Sciatic nerve (tissue), 2 donors: ENCODE data around the gene NCKAP5. TPM values are rescaled to one million over a fixed set of nuclear protein-coding genes. Genes with fewer than 3 reads are reported as not detected.
"Not testable (repeated sequence)": the region's sequence is repeated elsewhere in the genome, so short reads cannot be mapped to it uniquely, and the experiment has no call there.

Source experiments
- ATAC-seq: fragments of 200-7000 bp; cut with Tn5 transposase; one replicate; pipeline ENCODE4 v1.9.1; 2020; ENCODE audit warnings: mild to moderate bottlenecking, moderate library complexity
- DNase-seq: peaks from one replicate; pipeline ENCODE4 v3.0.0-alpha.2; 2020; ENCODE audit warnings: low spot score
- intact Hi-C: fragments of 100-400 bp; cut with DNase I; formaldehyde crosslinking; loops from one replicate; pipeline ENCODE4 v1.14.2; 2022
- total RNA-seq: library from RNA; stranded (reverse); fragmentation: NEBNext Ultra II Directional; extraction: Animal tissue kit (Norgen Biotek cat#: 25700); gene quantifications from one replicate; pipeline ENCODE4 v1.2.1, GENCODE V29; 2021
- donor health status: DM: no; HTN: no; CAD: no.
- donor health status: DM: no; HTN: no; CAD: no.

Gene NCKAP5
- total RNA-seq, 1 donor from 2014 or later = 10.5 TPM

DNA sequence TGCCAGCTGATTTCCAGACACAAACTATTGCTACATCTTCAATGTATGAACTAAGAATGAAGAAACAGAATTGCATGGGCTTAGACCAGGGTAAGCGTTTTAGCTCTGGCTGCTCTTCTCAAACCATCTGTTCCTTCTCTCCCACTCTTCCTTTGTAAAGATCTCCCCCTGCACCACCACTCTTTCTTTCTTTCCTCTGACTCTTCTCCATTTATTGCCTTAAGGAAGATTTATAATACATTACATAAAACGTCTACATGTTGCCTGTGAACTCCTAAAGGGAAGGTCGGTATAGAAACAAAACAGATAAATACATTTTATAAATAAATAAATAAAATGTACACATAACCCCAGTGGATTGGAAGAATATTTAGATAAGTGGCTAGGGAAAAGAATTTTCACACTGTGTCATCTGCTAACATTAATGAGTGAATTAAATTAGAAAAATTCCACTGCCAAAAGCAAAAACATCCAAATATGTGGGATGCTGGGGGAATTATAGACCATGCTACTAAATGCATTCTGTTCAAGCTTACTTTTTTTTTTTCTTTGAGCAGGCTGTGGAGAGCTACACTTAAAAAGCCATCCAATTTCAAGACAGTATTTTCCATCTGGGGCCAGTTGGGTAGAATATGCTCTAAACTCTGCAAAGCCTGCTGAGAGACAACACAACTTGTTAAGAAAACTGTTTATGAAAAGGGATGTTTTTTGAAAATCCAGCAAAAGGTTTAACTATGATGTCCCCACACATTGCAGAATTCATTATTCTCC is 41.5 kb downstream of the NCKAP5 start:
- intact Hi-C loops = no loop called here
- no peak for ATAC-seq
- no peak for DNase-seq

DNA sequence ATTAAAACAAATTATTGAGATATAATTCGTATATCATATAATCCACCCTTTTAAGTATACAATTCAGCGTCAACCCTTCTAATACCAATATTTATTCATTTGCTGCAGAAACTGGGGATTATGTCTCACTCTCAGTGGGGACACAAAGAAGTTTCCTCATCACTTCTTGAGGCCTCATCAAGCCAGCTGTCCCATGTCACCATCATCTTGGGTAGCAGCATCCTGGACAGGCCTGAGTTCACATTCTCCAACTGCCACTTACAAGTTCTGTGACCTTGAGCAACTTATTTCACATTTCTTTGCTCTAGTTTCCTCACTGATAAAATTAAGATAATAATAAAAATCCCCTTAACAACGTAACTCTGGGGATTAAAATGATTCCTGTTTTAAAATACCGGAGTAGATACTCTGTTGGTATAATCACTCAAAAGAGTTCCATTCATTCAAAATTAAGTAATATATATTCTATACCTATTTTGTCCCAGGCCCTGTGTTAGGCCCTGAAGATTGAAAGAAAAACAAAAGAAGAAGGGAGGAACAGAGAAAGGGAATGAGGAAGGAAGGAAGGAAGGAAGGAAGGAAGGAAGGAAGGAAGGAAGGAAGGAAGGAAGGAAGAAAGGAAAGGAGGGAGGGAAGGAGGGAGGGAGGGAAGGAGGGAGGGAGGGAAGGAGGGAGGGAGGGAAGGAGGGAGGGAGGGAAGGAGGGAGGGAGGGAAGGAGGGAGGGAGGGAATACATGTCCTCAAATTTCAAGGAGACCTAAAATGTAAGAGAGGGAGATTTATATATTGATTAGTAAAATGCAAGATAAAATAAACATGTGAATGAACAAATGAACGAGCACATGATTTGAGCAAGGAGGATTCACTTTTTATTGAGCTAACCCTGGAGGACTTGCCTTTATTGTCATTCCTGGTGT is 42.4 kb downstream of the NCKAP5 start:
- DNase-seq (no peak), ATAC-seq (no peak)
- intact Hi-C loops = no loop called here

DNA sequence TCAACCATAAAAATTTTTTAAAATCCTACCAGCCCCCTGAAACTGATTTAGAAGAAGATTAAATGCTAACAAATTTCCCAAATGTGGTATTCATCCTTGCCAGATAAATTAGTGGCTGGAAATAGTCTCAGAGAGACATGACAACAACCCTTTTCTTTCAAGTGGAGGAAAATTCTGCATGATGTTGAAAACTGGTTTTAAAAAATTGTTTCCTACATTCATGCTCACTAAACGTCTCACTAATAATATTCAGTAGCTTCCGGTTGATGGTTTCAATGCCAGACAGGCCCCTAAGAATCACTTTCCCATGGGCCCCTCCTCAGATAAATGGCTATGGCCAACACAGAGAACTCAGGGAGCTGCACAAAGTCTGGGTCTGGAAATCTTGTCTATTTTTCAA is 43.2 kb downstream of the NCKAP5 start:
- DNase-seq = no peak
- no peak for ATAC-seq
- intact Hi-C loops = no loop called here

DNA sequence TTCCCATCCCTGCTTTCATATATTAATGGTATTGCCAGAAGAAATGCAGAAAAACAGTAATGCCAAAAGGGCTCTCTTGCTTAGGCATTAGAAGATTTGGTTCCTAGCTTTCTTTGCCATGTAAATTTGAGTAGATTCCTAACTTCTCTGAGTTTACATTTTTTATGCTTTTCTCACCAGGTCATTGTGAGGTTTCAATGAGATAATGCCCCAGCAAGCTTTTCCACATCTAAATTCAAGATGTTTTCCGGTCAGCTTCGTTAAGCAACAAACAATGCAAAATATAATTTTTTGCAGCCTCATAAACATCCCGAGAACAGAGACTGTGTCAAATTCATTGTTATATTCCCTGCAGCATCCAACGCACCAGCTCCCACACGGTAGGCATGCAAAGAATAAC is 44.9 kb downstream of the NCKAP5 start:
- ATAC-seq = no peak
- no peak for DNase-seq
- intact Hi-C loops = no loop called here

DNA sequence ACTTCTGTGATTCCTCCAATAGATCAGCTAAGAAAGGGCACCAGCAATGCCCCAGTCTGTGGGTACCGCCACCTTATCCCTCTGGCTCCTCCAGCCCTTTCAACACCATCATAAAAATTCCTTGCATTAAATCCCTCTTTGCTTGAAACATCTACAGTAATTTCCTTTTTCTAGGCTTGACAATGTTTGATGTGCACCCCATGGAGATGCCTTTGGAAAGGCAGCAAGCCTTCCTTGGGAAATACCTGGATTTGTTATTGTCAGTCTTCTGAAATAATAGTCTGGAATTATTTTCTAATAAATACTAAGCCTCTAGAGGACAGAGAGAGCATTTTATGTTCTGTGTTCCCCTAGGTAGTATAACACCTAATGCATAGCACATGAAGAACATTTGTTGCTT is 46.1 kb downstream of the NCKAP5 start:
- DNase-seq (no peak), ATAC-seq (no peak)
- intact Hi-C loops = no loop called here

DNA sequence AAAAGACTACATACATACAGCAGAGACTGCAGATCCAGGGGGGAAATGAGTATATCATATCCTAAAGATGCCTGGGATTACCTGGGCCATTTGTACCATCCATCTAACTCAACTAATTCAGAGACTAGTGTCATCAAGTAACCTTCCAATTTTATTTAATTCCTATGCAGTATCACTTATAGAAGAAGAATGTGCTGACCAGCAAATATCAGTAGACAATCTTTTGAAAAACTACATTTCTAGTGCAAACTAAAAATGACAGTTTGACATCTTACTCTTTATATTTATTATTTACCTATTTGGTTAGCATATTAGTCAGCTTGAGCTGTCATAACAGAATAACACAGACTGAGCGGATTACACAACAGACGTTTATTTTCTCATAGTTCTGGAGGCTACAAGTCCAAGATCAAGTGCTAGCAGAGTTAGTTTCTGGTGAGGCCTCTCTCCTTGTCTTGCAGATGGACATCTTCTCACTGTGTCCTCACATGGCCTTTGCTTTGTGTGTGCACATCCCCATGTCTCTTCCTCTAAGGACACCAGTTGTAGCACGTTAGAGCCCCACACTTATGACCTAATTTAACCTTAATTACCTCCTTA is 47.0 kb downstream of the NCKAP5 start:
- DNase-seq (no peak), ATAC-seq (no peak)
- intact Hi-C loops = no loop called here

DNA sequence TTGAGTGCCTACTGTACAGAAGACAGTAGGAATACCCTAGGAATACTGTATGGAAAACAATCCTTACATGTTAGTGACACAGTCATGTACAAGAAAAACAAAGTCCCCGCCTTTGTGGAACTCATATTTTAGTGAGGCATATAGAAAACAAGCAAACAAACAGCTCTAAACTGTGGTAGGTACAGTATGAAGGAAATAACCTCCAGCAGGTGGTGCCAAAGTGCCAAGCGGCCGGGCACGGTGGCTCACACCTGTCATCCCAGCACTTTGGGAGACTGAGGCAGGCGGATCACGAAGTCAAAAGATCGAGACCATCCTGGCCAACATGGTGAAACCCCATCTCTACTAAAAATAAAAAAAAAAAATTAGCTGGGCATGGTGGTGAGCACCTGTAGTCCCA is 48.6 kb downstream of the NCKAP5 start:
- intact Hi-C loops, DNase-seq, ATAC-seq: not testable (repeated sequence)

DNA sequence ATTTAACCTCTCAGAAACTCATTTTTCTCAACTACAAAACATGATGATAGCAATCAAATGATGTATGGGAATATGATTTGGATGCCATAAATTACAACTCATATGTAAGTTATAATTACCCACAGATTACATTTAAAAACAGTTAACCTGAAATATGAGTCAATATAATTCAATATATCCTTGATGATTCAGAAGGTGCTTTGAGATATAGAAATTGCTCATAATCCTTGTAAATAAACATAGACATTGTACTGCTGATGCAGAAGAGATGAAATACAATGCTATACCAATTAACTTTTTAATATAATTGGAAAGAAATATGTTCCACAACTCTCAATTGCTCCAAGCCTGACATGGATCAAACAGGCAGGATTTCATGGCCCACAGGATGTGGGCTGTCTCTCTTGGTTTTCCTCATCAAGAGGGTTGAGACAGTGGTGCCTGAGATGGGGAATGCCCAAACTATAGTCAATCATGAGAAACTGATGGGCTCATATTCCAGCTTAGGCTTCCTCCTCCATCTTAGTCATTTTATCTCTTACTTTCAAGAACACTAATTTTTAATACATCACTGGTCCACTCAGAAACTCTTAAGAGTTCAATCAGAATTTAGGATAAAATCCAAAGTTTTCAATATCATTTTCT is 49.4 kb downstream of the NCKAP5 start:
- intact Hi-C loops = no loop called here
- DNase-seq = no peak
- ATAC-seq = no peak

DNA sequence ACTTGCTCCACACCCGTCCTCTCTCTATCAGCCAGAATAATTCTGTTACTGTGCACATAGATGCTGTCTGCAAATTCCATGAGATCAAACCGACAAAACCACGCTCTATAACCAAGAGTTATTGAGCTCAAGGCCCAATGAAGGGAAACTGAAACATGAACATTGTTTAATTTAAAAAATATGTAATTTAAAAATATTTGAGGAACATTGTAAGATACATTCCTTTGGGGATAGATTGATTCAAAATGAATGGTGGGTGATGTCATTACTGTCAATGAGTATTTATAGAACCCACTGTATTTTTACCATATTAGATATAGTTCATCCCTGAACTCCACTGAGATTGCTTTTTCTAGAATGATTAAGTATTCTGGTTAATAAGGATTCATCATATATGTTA is 50.4 kb downstream of the NCKAP5 start:
- ATAC-seq = no peak
- intact Hi-C loops = no loop called here
- no peak for DNase-seq

DNA sequence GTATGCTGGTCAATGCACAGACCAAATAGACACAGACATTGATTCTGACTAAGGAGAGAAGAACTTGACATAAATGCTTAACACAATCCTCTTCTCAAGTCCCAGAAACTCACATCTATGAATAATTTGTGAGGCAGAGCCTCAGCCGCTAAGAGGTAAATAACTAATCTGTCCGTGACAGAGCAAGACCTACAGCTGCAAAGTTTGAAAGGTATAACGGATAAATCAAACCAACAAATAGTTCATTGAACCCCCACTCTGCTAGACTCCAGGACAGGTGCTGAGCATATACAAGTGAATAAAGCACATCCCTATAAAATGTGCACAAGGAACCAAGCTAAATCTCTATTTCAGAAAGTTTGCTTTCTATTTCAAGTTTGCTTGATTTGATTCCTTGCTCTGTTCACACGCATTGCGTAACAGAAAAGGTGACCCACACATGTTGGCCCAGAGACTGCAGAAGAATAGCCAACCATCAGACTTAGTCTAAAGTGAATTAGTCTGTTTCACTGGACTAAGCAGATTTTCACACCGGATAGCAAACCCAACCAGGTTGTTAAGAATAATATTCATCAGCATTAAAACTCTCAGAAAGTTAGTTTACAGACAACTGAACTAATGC is 51.7 kb downstream of the NCKAP5 start:
- DNase-seq (no peak), ATAC-seq (no peak)
- intact Hi-C loops = no loop called here

DNA sequence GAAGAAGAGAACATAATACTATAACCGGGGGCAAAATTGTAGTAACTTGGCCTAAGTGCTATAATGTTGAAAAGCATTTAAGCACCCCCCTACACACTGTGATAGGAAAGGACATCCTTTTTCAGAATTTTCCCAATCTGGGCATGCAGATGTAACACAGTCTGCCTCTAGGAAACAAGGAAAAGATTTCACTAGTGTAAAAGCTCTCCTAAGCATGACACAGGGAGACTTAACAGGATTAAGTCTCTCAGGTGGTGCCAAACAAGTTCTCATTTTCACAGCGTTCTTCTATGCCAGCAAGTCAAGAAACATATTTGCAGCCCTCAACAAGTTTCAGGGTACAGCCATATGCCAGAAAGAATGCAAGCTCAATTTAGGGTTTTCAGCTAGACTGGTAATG is 53.0 kb downstream of the NCKAP5 start:
- intact Hi-C loops = no loop called here
- no peak for DNase-seq
- ATAC-seq = no peak

DNA sequence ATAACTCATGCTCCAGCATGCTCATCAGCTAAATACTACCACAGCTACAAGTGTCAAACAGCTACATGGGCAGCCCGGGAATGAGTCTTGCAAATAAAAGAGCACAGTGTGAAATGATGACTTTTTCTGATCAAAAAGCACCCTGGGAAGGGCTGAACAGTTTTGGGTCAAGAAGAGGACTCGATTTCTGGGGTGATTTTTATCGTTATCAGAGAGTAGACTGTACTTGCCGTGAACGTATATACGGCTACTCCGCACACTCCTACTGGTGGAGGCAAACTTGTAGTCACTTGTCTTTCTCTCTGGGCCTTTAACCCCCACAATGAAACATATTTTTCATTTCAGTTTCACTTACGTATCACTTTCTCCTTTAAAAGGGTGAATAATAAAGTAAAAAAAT is 54.4 kb downstream of the NCKAP5 start:
- intact Hi-C loops = no loop called here
- no peak for DNase-seq
- ATAC-seq = no peak

DNA sequence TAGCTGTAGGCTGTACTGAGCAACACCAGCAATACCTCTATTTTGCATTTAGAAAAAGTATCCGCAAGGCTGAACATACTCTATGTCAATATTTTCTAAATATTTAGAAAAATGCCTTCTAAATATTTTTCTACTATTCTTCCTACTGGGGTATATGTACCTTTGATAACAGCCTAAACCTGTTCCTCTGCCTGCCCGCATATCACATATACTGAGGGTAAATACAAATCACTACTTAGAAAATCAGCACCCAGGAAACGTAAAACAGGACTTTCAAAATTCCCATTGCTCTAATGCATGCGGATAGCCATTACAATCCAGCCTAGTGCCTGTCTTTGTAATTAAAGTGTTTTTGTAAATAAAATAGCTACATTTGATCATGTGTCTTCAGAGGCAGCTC is 56.1 kb downstream of the NCKAP5 start:
- DNase-seq = no peak
- intact Hi-C loops = no loop called here
- no peak for ATAC-seq

DNA sequence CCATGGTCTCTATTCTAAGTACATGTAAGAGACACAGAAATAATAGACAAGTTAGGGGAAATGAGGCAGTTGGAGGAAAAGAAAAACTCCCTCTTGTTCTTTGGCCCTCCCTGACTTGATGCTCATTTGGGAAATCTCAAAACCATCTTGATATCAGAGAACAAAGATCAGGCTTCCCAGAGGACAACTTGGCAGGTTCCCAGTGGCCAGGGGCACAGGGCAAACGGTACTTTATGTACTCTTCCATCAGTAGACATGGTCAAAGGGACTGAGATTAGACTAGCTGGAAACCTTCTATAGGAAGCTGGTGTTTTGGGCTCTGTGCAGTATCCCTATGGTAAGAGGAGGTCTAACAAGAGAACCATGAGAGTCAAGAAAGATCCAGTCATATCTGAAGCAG is 56.6 kb downstream of the NCKAP5 start:
- intact Hi-C loops = no loop called here

DNA sequence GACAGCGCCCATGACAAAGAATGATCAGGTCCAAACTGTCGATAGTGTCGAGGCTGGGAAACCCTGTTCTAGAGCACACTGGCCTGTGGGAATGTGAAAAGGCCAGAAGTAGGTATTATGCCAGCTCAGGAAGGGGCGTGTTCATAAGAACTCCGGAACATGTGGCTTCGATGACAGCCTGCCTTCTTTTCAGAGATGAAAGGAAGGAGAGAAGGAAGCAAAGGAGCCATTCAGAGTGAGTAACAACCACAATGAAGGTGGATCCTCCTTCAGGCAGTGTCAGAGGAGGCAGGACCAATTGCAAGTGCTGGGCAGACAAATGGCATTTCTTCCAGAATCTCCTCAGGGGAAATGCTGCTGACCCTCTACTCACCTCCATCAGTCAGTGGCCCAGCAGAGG is 58.5 kb downstream of the NCKAP5 start:
- no peak for DNase-seq
- intact Hi-C loops = no loop called here

More for the DNA sequence above, 56.6 kb downstream of the NCKAP5 start:
- DNase-seq (no peak), ATAC-seq (no peak)

DNA sequence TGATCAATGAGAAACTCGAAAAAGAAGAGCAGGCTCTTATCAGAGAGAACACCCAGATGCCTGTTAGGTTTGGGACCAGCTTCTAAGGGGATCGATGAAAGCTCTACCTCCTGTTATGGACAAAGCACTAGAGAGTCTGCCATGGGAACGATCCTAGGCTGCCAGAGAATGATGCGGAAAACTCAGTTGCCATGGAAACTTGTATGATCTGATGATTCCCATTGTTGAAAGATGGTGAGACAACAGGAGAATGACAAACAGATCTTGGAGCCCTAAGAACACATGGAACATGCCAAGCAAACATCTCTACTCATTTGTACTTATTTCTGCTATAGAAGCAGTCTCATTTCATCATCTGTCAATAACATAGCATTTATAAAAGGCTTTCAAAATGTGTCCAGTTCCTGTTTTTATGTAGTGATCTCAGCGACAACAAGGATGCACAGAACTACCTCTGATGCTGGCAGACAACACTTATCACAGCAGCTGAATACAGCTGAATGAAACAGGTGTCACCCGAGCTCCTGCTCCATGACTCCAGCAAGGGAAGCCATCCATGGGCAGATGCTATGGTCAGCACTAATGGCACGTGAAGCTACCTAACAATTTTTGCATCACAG is 59.6 kb downstream of the NCKAP5 start:
- DNase-seq (no peak), ATAC-seq (no peak)
- intact Hi-C loops = no loop called here

More for the DNA sequence above, 58.5 kb downstream of the NCKAP5 start:
- ATAC-seq = no peak

DNA sequence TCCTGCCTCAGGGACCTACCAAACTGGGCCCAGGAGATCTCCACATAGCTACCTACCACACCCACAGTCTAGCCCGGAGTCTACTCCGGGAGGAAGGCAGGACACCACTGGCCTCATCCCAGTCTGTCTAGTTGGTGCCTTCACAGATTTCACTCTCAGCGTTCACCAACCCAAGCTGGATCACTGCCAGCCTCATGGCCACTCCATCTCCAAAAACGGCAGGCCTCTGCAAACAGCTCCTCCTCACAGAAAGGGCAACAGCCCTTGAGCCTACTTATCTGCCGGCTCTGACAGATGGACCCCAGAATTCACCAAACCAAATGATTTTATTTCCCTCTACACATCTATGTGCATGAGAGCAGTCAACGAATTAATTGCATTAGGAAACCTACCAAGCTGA is 61.3 kb downstream of the NCKAP5 start:
- ATAC-seq (no peak), DNase-seq (no peak)
- intact Hi-C loops = no loop called here
